HG02938 (cell line): ENCODE results near the gene FAM110C.
A peak's percentile ranks its signal among the peaks of the same experiment; 100 is the strongest.
"Not testable (repeated sequence)": the region's sequence is repeated elsewhere in the genome, so short reads cannot be mapped to it uniquely, and the experiment has no call there.

Source experiments
- ATAC-seq: cut with Tn5 transposase; IDR thresholded peaks from one replicate; pipeline ENCODE4 v1.9.1; 2021; ENCODE audit warnings: mild to moderate bottlenecking, moderate library complexity; ENCODE audit not compliant: unreplicated experiment

The FAM110C gene

GRCh38 chr2:44748-45341 lies 1.5 kb downstream of the FAM110C start:
- ATAC-seq, result no peak

- no peak for ATAC-seq
These were observed 3.5 kb downstream of the FAM110C start for GRCh38 chr2:42788-43187.

GRCh38 chr2:40465-40864 lies 5.8 kb downstream of the FAM110C start:
- no peak for ATAC-seq

GRCh38 chr2:38155-38554 lies 8.2 kb downstream of the FAM110C start:
- ATAC-seq, result no peak

- no peak for ATAC-seq
These were observed 10.0 kb downstream of the FAM110C start for GRCh38 chr2:36318-36717.

GRCh38 chr2:35852-36251 lies 10.5 kb downstream of the FAM110C start:
- ATAC-seq, result no peak

GRCh38 chr2:33620-34019 lies 12.7 kb downstream of the FAM110C start:
- no peak for ATAC-seq

GRCh38 chr2:32068-32467 lies 14.2 kb downstream of the FAM110C start:
- no peak for ATAC-seq

- ATAC-seq, result no peak
These were observed 17.1 kb downstream of the FAM110C start for GRCh38 chr2:29253-29652.

GRCh38 chr2:28406-28975 lies 17.8 kb downstream of the FAM110C start:
- no peak for ATAC-seq

GRCh38 chr2:26891-27290 lies 19.4 kb downstream of the FAM110C start:
- no peak for ATAC-seq

- no peak for ATAC-seq
These were observed 20.8 kb downstream of the FAM110C start for GRCh38 chr2:25543-25942.

- not testable (repeated sequence) for ATAC-seq
These were observed 21.7 kb downstream of the FAM110C start for GRCh38 chr2:24591-24990.

- ATAC-seq, result peak; percentile 91
These were observed 22.2 kb downstream of the FAM110C start for GRCh38 chr2:24107-24506.

GRCh38 chr2:23283-23682 lies 23.0 kb downstream of the FAM110C start:
- no peak for ATAC-seq

GRCh38 chr2:22244-22643 lies 24.1 kb downstream of the FAM110C start:
- ATAC-seq, result not testable (repeated sequence)

- not testable (repeated sequence) for ATAC-seq
These were observed 26.0 kb downstream of the FAM110C start for GRCh38 chr2:20259-20658.

- ATAC-seq, result no peak
These were observed 26.8 kb downstream of the FAM110C start for GRCh38 chr2:19505-19904.

GRCh38 chr2:18402-19271 lies 27.7 kb downstream of the FAM110C start:
- no peak for ATAC-seq

- not testable (repeated sequence) for ATAC-seq
These were observed 30.4 kb downstream of the FAM110C start for GRCh38 chr2:15916-16315.

GRCh38 chr2:11248-11941 lies 34.9 kb downstream of the FAM110C start:
- ATAC-seq, result no peak
